NB4 (cell line): Measurements from ENCODE around the gene REN.

Experiments used
- CTCF ChIP-seq: IDR thresholded peaks from one replicate; pipeline ENCODE4 v1.5.1; 2012; ENCODE audit warnings: low read depth, low read length
- MAX ChIP-seq: IDR thresholded peaks from 2 replicates; pipeline ENCODE4 v1.6.1; 2011; ENCODE audit warnings: low read depth, low read length
- POLR2A ChIP-seq: IDR thresholded peaks from 2 replicates; pipeline ENCODE4 v1.6.1; 2011; ENCODE audit warnings: mild to moderate bottlenecking; ENCODE audit not compliant: insufficient read length; ENCODE audit errors: extremely low read depth

GRCh38 chr1:204105131-204105515 is 61.0 kb downstream of the REN start:
- no peak for TF ChIP-seq CTCF
- TF ChIP-seq POLR2A = no peak
- TF ChIP-seq MAX = no peak
